Peyer's patch (tissue), 4 donors: ENCODE results near the gene SYT7.

Experiments used
- POLR2A ChIP-seq, 2 donors: fragments of 450-650 bp; IDR thresholded peaks; one replicate each; pipeline ENCODE4 v1.5.1; 2017; ENCODE audit warnings: antibody characterized with exemption in 2 of 2, mild to moderate bottlenecking in 2 of 2, moderate library complexity in 2 of 2
- TF ChIP-seq, protein P1 (sequence below), 6 experiments: fragments of 450-650 bp in 4 of 6; fragments of 200-600 bp in 2 of 6; sonication (generic) in 1 of 6; IDR thresholded peaks; one replicate each; pipeline ENCODE4 v1.5.1; 2017 to 2019; ENCODE audit warnings: antibody characterized with exemption in 6 of 6, mild to moderate bottlenecking in 3 of 6, moderate library complexity in 1 of 6

DNA sequence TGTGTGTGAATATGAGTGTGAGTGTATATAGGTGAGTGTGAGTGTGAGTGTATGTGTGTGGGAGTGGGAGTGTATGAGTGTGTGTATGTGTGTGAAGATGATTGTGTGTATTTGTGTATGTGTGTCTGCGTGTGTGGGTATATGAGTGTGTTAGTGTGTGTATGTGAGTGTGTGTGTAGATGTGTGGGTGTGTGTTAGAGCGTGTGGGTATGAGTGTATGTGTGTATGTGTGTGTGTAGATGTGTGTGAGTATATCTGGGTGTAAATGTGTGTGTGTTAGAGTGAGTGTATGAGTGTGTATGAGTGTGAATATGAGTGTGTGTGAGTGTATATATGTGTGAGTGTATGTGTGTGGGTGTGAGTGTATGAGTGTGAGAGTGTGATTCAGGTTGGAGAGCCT lies 83.4 kb downstream of the SYT7 start:
- TF ChIP-seq, protein P1, sequence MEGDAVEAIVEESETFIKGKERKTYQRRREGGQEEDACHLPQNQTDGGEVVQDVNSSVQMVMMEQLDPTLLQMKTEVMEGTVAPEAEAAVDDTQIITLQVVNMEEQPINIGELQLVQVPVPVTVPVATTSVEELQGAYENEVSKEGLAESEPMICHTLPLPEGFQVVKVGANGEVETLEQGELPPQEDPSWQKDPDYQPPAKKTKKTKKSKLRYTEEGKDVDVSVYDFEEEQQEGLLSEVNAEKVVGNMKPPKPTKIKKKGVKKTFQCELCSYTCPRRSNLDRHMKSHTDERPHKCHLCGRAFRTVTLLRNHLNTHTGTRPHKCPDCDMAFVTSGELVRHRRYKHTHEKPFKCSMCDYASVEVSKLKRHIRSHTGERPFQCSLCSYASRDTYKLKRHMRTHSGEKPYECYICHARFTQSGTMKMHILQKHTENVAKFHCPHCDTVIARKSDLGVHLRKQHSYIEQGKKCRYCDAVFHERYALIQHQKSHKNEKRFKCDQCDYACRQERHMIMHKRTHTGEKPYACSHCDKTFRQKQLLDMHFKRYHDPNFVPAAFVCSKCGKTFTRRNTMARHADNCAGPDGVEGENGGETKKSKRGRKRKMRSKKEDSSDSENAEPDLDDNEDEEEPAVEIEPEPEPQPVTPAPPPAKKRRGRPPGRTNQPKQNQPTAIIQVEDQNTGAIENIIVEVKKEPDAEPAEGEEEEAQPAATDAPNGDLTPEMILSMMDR (IDR thresholded peaks at IDR 0.05): no peak
- no peak for TF ChIP-seq POLR2A (IDR thresholded peaks at IDR 0.05)
